GM12892 (cell line): ENCODE measurements around the gene NBEA.

Experiments used
- POLR2A ChIP-seq: IDR thresholded peaks from 2 replicates; pipeline ENCODE4 v1.6.1; 2011; ENCODE audit warnings: low read depth, low read length, control low read depth
- POLR2AphosphoS5 ChIP-seq: IDR thresholded peaks from 2 replicates; pipeline ENCODE4 v1.6.1; 2011; ENCODE audit warnings: low read depth, low read length, control low read depth
- TAF1 ChIP-seq: IDR thresholded peaks from 2 replicates; pipeline ENCODE4 v1.6.1; 2011; ENCODE audit warnings: low read depth, mild to moderate bottlenecking, control low read depth, low read length, borderline replicate concordance

GRCh38 chr13:35603593-35604285, 661.7 kb downstream of the NBEA start:
- TF ChIP-seq POLR2AphosphoS5 = no peak
- no peak for TF ChIP-seq TAF1
- no peak for TF ChIP-seq POLR2A
